GM12864 (cell line): ENCODE measurements around the gene TRIM27.
"Not testable (repeated sequence)": the region's sequence is repeated elsewhere in the genome, so short reads cannot be mapped to it uniquely, and the experiment has no call there.

Source experiments
- DNase-seq: peaks from one replicate; pipeline ENCODE4 v3.0.0-alpha.2; 2011; ENCODE audit warnings: low read depth
- H3K4me3 ChIP-seq: 2 replicates; pipeline ENCODE4 v1.5.1; 2011; ENCODE audit warnings: mild to moderate bottlenecking, low read depth, low read length, control low read depth
- TF ChIP-seq, protein P1 (sequence below): IDR thresholded peaks from 2 replicates; pipeline ENCODE4 v1.5.1; 2011; ENCODE audit warnings: low read depth, mild to moderate bottlenecking, moderate library complexity, low read length, control low read depth, inconsistent platforms; ENCODE audit errors: missing control alignments

Gene TRIM27

GRCh38 chr6:28876710-28877109 is 47.1 kb downstream of the TRIM27 start:
- H3K4me3 ChIP-seq: no peak overlapping the region
- no peak for DNase-seq
- TF ChIP-seq, protein P1, sequence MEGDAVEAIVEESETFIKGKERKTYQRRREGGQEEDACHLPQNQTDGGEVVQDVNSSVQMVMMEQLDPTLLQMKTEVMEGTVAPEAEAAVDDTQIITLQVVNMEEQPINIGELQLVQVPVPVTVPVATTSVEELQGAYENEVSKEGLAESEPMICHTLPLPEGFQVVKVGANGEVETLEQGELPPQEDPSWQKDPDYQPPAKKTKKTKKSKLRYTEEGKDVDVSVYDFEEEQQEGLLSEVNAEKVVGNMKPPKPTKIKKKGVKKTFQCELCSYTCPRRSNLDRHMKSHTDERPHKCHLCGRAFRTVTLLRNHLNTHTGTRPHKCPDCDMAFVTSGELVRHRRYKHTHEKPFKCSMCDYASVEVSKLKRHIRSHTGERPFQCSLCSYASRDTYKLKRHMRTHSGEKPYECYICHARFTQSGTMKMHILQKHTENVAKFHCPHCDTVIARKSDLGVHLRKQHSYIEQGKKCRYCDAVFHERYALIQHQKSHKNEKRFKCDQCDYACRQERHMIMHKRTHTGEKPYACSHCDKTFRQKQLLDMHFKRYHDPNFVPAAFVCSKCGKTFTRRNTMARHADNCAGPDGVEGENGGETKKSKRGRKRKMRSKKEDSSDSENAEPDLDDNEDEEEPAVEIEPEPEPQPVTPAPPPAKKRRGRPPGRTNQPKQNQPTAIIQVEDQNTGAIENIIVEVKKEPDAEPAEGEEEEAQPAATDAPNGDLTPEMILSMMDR: no peak

DNA sequence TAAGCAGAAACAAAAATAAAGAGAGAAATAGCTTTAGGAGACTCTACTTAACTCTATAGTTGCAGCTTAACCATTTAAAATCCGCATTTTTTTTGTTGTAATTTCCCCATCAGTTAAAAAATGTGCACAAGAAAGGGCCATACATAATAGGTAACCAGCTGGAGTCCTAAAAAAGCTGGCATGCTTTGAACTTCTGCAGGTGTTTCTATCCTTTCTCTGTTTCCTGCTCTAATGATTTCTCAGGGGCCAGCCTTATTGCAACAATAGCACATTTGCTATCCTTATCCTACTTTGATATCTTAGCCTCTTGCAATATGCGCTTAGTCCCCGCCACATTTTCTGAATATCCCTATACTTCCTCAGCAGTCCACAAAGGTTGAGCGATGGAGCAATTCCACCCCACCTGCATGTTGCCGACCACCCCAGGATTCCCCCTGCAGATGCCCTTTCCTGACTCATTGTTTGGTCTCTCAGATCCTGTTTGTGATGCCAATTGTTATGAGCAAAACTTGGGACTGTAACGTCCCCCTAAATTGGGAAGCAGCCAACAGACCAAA is 48.5 kb downstream of the TRIM27 start:
- TF ChIP-seq, protein P1: no peak
- DNase-seq: no peak
- no peak overlapping the region for H3K4me3 ChIP-seq

GRCh38 chr6:28872157-28872817 is 51.5 kb downstream of the TRIM27 start:
- H3K4me3 ChIP-seq, DNase-seq: not testable (repeated sequence)

DNA sequence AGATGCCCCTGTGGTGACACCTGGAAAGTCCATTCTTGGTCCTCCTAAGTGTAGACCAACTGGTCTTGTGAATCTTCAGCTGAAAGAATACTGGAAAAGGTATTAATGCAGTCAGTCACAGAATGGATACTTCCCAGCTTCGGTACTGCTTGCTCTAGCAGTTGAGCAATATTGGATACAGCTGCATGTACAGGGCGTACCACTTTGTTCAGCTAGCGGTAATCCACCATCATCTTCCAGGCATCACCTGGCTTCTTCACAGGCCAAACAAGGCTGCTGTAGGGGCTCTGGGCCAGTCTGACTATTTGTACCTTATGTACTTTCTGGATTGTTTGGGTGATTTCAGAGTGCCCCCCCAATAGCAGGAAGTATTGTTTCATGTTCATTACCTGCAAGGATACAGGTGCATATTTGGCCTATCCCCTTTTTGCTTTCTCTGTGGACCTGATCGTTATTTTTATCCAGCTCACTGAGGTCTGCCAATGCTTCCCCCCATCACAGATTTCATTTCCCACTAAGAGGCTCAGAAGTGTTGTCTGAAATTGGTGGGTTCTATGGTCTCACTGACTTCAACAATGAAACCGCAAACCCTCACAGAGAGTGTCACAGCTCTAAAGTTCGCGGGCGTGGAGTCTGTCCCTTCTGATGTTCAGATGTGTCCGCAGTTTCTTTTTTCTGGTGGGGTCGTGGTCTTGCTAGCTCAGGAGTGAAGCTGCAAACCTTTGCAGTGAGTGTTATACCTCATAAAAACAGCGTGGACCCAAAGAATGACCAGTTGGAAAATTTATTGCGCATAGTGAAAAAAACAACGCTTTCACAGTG is 52.2 kb downstream of the TRIM27 start:
- TF ChIP-seq, protein P1: no peak
- DNase-seq: no peak
- H3K4me3 ChIP-seq: no peak overlapping the region

DNA sequence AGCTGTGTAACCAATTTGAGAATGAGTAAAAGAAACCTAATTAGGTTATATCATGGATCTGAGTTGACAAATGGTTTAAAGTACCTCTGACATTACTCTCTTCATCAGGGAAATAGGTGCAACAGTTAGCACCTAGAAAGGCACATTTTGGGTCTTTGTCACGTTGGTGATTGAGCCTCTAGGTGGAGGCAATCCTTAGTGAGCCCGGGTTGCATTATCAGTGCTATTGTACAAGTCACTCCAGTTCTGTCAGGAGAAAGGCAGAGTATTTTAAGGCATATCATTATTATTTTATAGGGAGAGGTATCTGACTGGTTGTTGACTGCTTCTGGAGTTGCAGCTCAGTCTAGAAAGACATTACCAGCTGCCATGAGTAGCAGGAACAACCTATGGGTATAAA is 54.9 kb downstream of the TRIM27 start:
- no peak overlapping the region for H3K4me3 ChIP-seq
- DNase-seq: no peak
- TF ChIP-seq, protein P1: peak; percentile 4

DNA sequence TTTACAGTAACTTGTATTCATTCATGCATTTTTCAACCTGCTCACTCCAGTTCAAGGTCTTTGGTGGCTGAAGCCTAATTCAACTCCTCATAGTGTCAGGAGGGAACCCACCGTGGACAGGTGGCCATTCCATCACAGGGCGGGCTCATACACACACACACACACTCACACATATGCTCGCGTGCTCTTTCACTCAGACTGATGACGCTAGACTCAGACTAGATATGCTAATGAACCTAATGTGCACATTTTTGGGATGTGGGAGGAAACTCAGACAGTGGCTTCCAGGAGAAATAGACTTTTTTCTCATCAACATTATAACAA is 56.7 kb downstream of the TRIM27 start:
- no peak for DNase-seq
- TF ChIP-seq, protein P1: no peak
- H3K4me3 ChIP-seq: peak overlapping the region; percentile 75

DNA sequence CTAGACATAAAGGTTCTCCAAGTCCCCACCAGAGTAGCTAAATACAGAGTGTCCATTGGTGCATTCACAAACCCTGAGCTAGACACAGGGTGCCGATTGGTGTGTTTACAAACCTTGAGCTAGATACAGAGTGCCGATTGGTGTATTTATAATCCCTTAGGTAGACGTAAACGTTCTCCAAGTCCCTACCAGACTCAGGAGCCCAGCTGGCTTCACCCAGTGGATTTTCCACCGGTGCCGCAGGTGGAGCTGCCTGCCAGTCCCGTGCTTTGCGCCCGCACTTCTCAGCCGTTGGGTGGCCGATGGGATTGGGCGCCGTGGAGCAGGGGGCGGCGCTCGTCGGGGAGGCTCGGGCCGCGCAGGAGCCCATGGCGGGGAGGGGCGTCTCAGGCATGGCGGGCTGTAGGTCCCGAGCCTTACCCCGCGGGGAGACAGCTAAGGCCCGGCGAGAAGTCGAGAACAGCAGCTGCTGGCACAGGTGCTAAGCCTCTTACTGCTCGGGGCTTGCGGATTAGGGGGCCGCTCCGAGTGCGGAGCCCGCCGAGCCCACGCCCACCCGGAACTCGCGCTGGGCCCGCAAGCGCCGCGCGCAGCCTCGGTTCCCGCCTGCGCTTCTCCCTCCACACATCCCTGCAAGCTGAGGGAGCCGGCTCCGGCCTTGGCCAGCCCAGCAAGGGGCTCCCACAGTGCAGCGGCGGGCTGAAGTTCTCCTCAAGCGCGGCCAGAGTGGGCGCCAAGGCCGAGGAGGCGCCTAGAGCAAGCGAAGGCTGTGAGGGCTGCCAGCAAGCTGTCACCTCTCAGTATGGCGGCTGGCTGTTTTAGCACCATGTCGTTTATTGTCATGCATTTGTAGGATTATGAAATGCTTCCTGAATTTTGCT is 57.3 kb downstream of the TRIM27 start:
- peak overlapping the region; percentile 75 for H3K4me3 ChIP-seq
- not testable (repeated sequence) for DNase-seq
